HL-60 (cell line): Measurements from ENCODE around the gene HOXD8.

Source experiments
- GABPA ChIP-seq: IDR thresholded peaks from 2 replicates; pipeline ENCODE4 v1.6.1; 2012; ENCODE audit warnings: low read depth
- POLR2AphosphoS5 ChIP-seq: IDR thresholded peaks from 2 replicates; pipeline ENCODE4 v1.6.1; 2012; ENCODE audit warnings: low read depth
- TF ChIP-seq, protein P1 (sequence below): IDR thresholded peaks from one replicate; pipeline ENCODE4 v1.5.1; 2011; ENCODE audit warnings: low read length, control low read depth, inconsistent platforms; ENCODE audit not compliant: insufficient read depth
- TF ChIP-seq, protein P2 (sequence below): IDR thresholded peaks from 2 replicates; pipeline ENCODE4 v1.6.1; 2012; ENCODE audit warnings: low read depth; ENCODE audit not compliant: insufficient replicate concordance

DNA sequence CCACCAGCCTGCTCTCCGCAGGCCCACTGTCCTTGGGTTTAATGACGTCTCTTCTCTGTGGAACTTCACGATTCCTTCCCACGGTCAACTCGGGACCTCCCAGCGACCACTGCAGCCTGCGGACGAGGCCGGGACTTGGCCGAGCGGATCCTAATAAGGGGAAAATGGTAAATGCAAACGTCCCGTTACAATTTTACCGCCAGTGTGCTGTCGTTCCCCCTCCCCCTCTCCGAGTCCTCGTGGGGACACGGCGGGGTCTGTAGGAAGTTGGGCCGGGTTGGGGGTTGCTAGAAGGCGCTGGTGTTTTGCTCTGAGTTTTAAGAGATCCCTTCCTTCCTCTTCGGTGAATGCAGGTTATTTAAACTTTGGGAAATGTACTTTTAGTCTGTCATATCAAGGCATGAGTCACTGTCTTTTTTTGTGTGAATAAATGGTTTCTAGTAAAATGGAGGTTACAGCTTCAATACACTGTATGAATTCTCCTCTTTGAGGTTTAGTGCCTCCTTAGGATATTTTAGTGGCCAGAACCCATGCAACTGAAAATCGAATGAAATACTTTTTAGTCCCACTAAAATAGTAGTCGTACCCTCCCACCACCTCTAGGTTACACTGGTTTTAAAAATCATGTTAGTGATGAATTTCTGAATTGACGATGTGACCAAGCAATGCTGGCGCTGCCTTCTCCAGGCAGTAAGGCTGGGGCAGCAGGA, 20.2 kb upstream of the HOXD8 start:
- TF ChIP-seq, protein P1, sequence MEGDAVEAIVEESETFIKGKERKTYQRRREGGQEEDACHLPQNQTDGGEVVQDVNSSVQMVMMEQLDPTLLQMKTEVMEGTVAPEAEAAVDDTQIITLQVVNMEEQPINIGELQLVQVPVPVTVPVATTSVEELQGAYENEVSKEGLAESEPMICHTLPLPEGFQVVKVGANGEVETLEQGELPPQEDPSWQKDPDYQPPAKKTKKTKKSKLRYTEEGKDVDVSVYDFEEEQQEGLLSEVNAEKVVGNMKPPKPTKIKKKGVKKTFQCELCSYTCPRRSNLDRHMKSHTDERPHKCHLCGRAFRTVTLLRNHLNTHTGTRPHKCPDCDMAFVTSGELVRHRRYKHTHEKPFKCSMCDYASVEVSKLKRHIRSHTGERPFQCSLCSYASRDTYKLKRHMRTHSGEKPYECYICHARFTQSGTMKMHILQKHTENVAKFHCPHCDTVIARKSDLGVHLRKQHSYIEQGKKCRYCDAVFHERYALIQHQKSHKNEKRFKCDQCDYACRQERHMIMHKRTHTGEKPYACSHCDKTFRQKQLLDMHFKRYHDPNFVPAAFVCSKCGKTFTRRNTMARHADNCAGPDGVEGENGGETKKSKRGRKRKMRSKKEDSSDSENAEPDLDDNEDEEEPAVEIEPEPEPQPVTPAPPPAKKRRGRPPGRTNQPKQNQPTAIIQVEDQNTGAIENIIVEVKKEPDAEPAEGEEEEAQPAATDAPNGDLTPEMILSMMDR: no peak
- TF ChIP-seq POLR2AphosphoS5: no peak
- TF ChIP-seq, protein P2, sequence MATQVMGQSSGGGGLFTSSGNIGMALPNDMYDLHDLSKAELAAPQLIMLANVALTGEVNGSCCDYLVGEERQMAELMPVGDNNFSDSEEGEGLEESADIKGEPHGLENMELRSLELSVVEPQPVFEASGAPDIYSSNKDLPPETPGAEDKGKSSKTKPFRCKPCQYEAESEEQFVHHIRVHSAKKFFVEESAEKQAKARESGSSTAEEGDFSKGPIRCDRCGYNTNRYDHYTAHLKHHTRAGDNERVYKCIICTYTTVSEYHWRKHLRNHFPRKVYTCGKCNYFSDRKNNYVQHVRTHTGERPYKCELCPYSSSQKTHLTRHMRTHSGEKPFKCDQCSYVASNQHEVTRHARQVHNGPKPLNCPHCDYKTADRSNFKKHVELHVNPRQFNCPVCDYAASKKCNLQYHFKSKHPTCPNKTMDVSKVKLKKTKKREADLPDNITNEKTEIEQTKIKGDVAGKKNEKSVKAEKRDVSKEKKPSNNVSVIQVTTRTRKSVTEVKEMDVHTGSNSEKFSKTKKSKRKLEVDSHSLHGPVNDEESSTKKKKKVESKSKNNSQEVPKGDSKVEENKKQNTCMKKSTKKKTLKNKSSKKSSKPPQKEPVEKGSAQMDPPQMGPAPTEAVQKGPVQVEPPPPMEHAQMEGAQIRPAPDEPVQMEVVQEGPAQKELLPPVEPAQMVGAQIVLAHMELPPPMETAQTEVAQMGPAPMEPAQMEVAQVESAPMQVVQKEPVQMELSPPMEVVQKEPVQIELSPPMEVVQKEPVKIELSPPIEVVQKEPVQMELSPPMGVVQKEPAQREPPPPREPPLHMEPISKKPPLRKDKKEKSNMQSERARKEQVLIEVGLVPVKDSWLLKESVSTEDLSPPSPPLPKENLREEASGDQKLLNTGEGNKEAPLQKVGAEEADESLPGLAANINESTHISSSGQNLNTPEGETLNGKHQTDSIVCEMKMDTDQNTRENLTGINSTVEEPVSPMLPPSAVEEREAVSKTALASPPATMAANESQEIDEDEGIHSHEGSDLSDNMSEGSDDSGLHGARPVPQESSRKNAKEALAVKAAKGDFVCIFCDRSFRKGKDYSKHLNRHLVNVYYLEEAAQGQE: no peak
- no peak for TF ChIP-seq GABPA
